HL-60 (cell line): ENCODE measurements around the gene SH3BP1.
A peak's percentile ranks its signal among the peaks of the same experiment; 100 is the strongest.

Source experiments
- DNase-seq, 2 experiments: peaks; one replicate each; pipeline ENCODE4 v3.0.0-alpha.2; 2010 to 2020; ENCODE audit warnings: low read depth in 1 of 2, low spot score in 1 of 2
- H3K27ac ChIP-seq: fragments of 250-450 bp; sonication (Bioruptor Pico); replicated peaks from 2 replicates; pipeline ENCODE4 v1.5.1; 2020; ENCODE audit warnings: mild to moderate bottlenecking, moderate library complexity
- H3K27me3 ChIP-seq: fragments of 250-450 bp; sonication (Bioruptor Pico); 2 replicates; pipeline ENCODE4 v1.5.1; 2021; ENCODE audit warnings: mild to moderate bottlenecking, moderate library complexity; ENCODE audit not compliant: insufficient read depth, poor library complexity, severe bottlenecking
- H3K4me3 ChIP-seq: replicated peaks from 2 replicates; pipeline ENCODE4 v1.5.1; 2011; ENCODE audit warnings: mild to moderate bottlenecking, control low read depth, low read length; ENCODE audit not compliant: insufficient read depth
- CTCF ChIP-seq: IDR thresholded peaks from one replicate; pipeline ENCODE4 v1.5.1; 2011; ENCODE audit warnings: low read length, control low read depth, inconsistent platforms; ENCODE audit not compliant: insufficient read depth
- GABPA ChIP-seq: IDR thresholded peaks from 2 replicates; pipeline ENCODE4 v1.6.1; 2012; ENCODE audit warnings: low read depth
- POLR2AphosphoS5 ChIP-seq: IDR thresholded peaks from 2 replicates; pipeline ENCODE4 v1.6.1; 2012; ENCODE audit warnings: low read depth
- REST ChIP-seq: IDR thresholded peaks from 2 replicates; pipeline ENCODE4 v1.6.1; 2012; ENCODE audit warnings: low read depth; ENCODE audit not compliant: insufficient replicate concordance
- SPI1 ChIP-seq: IDR thresholded peaks from 2 replicates; pipeline ENCODE4 v1.6.1; 2012; ENCODE audit warnings: low read depth, mild to moderate bottlenecking, borderline replicate concordance

The SH3BP1 gene

GRCh38 chr22:37629928-37630327 is 9.5 kb upstream of the SH3BP1 start:
- H3K4me3 ChIP-seq, result no peak overlapping the region
- no peak for DNase-seq
- H3K27ac ChIP-seq, result no peak overlapping the region
- TF ChIP-seq CTCF (no peak), GABPA (no peak), POLR2AphosphoS5 (no peak), REST (no peak), SPI1 (no peak)
- no peaks in the 10 kb centered on the region for H3K27me3 ChIP-seq

GRCh38 chr22:37630839-37631435 is 8.5 kb upstream of the SH3BP1 start:
- no peak for DNase-seq
- Histone ChIP-seq H3K4me3 (no peak overlapping the region), H3K27ac (no peak overlapping the region), H3K27me3 (no peaks in the 10 kb centered on the region)
- TF ChIP-seq REST (no peak), SPI1 (no peak), GABPA (no peak), CTCF (no peak), POLR2AphosphoS5 (no peak)

GRCh38 chr22:37631448-37632173 is 7.9 kb upstream of the SH3BP1 start:
- Histone ChIP-seq H3K27me3 (no peaks in the 10 kb centered on the region), H3K4me3 (no peak overlapping the region), H3K27ac (peak overlapping the region; percentile 87; the same call in 1 of the 2 replicates)
- no peak for DNase-seq
- TF ChIP-seq CTCF, result no peak
- no peak for TF ChIP-seq GABPA
- TF ChIP-seq SPI1, result no peak
- TF ChIP-seq POLR2AphosphoS5, result no peak
- TF ChIP-seq REST, result no peak
